Measurements from ENCODE around the gene TNXB.

DNA sequence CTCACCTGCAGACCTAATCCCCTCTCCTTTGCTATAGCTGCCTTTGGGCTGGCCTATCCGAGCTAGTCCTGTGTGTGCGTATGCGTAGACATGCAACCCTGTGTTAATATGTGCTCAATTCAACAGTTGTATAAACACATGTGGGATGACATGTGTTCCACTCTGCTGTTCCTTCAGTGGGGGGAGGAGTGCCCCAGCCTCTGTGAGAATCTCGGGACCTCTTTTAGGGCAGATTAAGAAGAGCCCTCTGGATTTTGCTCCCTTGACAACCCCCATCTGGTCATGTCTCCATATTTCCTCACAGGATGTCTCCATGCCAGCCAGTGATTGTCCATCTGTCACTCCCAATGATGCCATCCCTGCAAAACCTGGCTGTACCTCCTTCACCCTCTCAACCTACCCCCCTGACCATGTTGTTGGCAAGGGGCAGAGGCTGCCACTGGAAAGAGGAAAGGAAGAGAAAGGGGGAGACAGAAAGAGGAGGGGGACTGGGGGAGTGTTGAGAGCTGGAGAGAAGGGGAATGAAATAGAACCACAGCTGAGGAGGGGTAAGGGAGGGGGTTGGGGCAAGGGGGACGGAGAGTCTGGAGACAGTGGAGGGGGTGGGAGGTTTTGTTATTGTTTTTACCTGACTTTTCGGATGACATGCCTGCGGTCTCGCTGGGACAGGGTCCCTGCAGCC lies 42.2 kb upstream of the TNXB start:
- TF ChIP-seq POLR2AphosphoS5 (IDR thresholded peaks at IDR 0.05) (peak in 1 of 2 donors; percentile 8), POLR2A (IDR thresholded peaks at IDR 0.05; ENCODE audit: low read depth) (no peak), EP300 (IDR thresholded peaks at IDR 0.05) (no peak)
- TF ChIP-seq, protein P1, sequence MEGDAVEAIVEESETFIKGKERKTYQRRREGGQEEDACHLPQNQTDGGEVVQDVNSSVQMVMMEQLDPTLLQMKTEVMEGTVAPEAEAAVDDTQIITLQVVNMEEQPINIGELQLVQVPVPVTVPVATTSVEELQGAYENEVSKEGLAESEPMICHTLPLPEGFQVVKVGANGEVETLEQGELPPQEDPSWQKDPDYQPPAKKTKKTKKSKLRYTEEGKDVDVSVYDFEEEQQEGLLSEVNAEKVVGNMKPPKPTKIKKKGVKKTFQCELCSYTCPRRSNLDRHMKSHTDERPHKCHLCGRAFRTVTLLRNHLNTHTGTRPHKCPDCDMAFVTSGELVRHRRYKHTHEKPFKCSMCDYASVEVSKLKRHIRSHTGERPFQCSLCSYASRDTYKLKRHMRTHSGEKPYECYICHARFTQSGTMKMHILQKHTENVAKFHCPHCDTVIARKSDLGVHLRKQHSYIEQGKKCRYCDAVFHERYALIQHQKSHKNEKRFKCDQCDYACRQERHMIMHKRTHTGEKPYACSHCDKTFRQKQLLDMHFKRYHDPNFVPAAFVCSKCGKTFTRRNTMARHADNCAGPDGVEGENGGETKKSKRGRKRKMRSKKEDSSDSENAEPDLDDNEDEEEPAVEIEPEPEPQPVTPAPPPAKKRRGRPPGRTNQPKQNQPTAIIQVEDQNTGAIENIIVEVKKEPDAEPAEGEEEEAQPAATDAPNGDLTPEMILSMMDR (IDR thresholded peaks at IDR 0.05), result no peak

All from esophagus muscularis mucosa (tissue), 4 donors.